Measurements from ENCODE around the gene MYO5C.

- TF ChIP-seq, protein P1, sequence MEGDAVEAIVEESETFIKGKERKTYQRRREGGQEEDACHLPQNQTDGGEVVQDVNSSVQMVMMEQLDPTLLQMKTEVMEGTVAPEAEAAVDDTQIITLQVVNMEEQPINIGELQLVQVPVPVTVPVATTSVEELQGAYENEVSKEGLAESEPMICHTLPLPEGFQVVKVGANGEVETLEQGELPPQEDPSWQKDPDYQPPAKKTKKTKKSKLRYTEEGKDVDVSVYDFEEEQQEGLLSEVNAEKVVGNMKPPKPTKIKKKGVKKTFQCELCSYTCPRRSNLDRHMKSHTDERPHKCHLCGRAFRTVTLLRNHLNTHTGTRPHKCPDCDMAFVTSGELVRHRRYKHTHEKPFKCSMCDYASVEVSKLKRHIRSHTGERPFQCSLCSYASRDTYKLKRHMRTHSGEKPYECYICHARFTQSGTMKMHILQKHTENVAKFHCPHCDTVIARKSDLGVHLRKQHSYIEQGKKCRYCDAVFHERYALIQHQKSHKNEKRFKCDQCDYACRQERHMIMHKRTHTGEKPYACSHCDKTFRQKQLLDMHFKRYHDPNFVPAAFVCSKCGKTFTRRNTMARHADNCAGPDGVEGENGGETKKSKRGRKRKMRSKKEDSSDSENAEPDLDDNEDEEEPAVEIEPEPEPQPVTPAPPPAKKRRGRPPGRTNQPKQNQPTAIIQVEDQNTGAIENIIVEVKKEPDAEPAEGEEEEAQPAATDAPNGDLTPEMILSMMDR (IDR thresholded peaks at IDR 0.05), result no peak
- TF ChIP-seq POLR2AphosphoS5 (IDR thresholded peaks at IDR 0.05), result no peak
Observed at GRCh38 chr15:52218371-52218770, 77.2 kb downstream of the MYO5C start.
